Dermis microvascular lymphatic vessel endothelial cell (primary cell): ENCODE measurements around the gene SERPINA3. TPM values are rescaled to one million over a fixed set of nuclear protein-coding genes. Genes with fewer than 3 reads are reported as not detected.
A peak's percentile ranks its signal among the peaks of the same experiment; 100 is the strongest.
"Not testable (repeated sequence)": the region's sequence is repeated elsewhere in the genome, so short reads cannot be mapped to it uniquely, and the experiment has no call there.

Experiments
- DNase-seq, 2 donors: peaks; one replicate each; pipeline versions ENCODE4 v3.0.0 to v3.0.0-alpha.2; 2010; ENCODE audit warnings: low read depth in 2 of 2
- total RNA-seq: library from RNA; depleted of rRNA; stranded (reverse); fragments of >200 nt; gene quantifications from 2 replicates; pipeline ENCODE4 v1.2.1, GENCODE V29; 2014

Gene SERPINA3
- total RNA-seq, 1 donor from 2014 or later = under 0.01 TPM

DNA sequence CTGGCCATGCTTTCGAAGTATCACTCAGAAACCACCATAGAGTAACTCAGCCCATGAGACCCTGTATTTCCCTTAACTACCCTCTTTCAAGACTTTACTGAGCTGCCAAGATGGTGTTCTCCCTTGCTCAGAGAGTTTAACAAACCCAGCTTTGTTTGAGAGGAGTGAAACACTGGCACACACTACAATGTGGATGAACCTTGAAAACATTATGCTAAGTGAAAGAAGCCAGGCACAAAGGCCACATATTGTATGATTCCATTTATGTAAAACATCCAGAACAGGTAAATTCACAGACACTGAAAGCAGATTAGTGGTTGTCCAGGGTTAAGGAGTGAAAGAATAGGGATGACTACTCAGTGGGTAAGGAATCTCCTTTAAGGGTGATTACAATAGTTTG lies 18.9 kb downstream of the SERPINA3 start:
- no peak for DNase-seq

GRCh38 chr14:94631536-94632304 lies 19.5 kb downstream of the SERPINA3 start:
- DNase-seq = no peak

DNA sequence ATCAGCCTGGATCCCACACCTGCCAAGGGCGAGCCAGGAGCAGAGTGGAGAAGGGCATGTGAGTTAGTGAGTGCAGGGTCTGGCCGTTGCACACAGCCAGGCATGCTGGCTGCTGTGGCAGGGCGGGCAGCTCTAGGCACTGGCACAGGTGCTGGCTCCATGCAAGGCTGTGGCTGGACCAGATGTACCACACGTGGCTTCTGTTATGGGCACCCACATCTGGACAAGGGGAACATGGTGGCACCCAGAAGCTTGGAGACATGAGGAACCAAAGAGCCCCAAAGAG lies 20.1 kb downstream of the SERPINA3 start:
- no peak for DNase-seq

DNA sequence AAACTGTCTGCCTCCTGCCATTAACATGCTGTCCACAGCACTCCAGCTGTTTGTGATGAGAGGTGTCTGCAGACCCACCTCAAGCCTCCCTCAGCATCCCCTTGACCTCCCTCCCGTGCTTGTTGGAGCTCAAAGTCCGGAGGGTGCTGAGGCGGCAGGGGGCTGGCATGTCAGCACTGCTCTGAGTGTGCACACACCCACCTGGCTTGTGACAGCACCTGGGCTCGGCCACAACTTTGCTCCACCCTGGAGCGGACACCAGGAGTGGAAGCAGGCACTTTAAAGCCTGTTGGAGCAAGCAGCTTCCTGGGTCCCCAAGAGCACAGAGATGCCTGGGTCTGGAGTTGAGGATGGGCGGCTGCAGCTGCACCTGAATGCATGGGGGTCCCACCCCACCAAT lies 20.9 kb downstream of the SERPINA3 start:
- DNase-seq = no peak

GRCh38 chr14:94635154-94635553 lies 23.0 kb downstream of the SERPINA3 start:
- no peak for DNase-seq

DNA sequence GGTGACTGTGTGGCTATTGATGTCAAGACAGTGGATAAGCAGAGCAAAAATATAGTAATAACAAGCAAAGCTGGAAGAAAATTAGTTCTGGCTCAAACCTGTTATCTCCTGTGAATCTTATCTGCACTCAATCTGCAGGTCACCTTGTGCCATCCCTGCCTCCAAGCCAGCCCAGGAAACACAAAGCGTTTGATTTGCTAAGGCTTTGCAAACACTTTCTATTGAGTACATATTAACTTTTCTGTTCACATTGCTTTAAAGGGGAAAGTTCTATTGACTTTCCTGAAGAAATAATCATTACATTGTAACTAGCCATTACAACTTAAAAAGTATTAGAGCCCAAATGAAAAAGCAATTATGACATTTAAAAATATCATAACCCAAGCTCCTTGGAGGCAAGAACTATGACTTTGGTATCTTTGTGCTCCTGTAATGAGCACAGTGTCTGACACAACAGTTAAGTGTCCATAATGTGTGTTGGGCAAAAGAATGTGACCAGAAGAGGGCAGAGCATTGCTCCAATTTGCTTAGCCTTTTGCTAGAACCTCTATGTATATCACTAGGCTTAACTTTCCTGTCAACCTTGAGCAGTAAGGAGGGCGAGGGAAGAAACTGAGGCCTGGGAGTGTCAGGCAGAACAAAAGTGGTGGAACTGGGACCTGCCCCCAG lies 24.7 kb downstream of the SERPINA3 start:
- DNase-seq = peak in 1 of 2 donors; percentile 23

DNA sequence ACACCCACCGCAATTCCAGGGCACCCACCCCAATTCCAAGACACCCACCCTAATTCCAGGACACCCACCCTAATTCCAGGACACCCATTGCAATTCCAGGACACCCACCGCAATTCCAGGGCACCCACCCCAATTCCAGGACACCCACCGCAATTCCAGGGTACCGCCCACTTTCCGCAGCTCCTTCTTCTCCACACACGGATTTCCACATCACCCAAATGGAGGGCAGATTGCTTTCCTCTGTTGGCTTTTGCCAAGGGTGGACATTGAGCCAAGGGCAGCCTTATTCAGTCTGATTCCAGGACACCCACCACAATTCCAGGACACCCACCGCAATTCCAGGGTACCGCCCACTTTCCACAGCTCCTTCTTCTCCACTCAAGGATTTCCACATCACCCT lies 25.6 kb downstream of the SERPINA3 start:
- DNase-seq = not testable (repeated sequence)

- no peak for DNase-seq
Observed at GRCh38 chr14:94638339-94638738, 26.1 kb downstream of the SERPINA3 start.

- no peak for DNase-seq
Observed at GRCh38 chr14:94638961-94639817, 27.0 kb downstream of the SERPINA3 start.

DNA sequence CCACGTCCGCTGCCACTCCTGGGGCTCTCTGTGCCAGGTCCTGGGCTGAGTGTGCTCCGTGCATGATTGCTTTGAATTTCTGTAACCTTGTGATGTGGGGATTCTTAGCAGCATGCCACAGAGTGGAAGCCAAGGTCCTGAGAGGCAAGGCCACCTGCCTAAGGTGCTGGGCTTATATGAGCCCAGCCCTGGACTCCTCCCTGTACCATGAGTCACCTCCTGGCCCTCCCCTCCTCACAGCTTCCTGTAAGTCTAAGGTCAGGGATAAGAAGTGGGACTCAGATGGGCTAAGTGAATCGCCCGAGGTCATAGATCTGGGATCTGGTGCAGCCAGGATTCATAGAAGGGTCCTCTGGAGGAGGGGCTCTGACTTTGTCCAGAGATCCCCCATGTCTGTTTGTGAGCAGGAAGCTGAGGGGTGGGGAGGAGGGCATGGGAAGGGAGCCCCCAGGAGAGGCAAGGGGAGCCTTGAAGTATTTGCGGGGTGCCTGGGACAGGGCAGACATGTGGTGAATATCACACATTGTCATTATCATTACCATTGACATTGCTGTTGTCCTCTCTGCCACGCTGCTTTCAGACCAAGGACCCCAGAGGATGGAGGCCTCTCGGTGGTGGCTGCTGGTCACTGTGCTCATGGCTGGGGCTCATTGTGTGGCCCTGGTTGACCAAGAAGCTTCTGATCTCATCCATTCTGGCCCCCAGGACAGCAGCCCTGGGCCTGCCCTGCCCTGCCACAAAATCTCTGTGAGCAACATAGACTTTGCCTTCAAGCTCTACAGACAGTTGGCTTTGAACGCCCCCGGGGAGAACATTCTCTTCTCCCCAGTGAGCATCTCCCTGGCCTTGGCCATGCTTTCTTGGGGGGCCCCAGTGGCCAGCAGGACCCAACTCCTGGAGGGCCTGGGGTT lies 28.8 kb downstream of the SERPINA3 start:
- no peak for DNase-seq

- DNase-seq = no peak
Observed at GRCh38 chr14:94641632-94641955, 29.4 kb downstream of the SERPINA3 start.

GRCh38 chr14:94643316-94644101 lies 31.3 kb downstream of the SERPINA3 start:
- no peak for DNase-seq

- no peak for DNase-seq
Observed at GRCh38 chr14:94644102-94644535, 31.9 kb downstream of the SERPINA3 start.

DNA sequence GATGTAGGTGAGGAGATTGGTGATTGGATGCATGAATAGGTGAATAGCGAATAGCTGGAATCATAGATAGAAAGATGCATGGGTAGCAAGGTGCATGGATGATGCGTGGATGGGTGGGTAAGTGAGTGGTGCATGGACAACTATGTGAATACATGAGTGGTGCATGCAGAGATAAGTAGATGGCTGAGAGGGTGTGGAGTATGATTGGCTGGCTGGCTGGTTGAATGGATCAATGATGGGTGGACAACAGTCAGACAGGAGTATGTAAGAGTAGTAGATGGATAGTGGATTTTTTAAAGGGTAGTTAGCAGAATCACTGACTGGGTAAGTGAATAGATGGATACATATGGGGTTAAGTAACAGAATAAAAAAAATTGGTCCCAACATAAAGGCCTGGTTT lies 33.9 kb downstream of the SERPINA3 start:
- no peak for DNase-seq

DNA sequence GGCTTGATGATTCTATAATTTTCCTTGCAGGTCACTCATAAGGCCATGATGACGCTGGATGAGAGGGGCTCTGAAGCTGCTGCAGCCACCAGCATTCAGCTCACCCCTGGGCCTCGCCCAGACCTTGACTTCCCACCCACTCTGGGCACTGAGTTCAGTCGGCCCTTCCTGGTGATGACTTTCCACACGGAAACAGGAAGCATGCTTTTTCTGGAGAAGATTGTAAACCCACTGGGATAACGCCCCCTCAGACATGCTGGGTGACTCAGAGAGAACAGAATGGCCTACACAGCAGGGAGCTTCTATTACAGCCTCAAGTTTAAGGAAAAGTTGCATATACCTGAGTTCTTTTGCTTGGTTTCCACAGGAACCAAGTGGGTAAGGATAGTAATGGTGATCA lies 34.3 kb downstream of the SERPINA3 start:
- peak in 1 of 2 donors; percentile 32 for DNase-seq

DNA sequence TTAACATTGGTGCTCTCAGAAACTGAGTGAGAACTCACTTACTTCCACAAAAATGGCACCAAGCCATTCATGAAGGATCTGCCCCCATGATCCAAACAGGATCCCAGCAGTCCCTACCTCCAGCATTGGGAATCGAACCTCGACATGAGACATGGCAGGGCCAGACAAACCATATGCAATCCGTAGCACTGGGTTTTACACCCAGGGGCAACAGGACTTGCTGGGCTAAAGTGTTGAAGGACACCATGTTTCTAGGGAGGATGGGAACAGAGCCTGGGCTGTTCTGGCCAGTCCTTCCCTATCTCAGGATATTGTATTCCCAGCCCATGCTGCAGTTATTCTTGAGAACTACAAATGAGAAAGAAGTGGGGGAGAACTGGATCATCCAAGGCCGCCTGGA lies 36.6 kb downstream of the SERPINA3 start:
- no peak for DNase-seq

DNA sequence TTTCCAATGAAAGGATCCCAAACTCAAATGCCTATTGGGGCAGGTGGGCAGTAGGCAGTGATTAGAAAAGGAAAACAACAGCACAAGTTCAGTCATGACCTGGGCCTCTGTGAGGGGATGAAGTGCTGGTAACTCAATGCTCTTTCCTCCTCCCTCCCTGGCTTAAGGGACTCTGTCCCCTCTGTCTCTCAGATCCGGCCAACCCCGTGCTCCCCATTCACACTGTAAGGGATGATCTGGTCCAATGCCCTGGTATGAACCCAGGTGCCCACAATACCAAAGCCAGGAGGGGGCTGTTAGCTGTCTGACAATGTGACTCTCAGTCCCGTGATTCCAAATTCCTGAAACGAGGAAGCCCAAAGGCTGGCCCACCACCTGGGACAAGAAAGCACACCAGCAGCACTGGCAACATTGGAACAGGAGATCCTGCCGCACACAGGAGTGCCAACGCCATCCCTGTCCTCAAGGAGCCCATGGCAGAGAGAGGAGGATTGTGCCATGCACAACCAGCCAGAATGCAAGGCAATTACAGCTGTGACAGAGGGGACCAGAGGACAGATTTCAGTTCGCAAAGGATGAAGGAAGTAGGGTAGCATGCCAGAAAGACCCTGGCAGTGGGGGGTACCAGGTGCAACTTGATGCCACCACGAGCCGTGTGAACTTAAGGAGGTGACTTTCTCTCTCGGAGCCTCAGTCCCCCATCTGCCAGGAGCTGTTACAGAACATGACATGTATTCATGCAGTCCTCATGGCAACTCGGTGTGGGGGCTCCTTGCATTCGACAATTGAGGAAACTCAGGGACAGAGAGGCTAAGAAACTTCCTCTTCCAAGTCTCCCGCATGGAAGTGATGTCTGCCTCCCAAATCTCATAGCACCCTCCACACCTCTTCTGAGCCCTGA lies 37.6 kb downstream of the SERPINA3 start:
- no peak for DNase-seq

GRCh38 chr14:94650444-94650775 lies 38.2 kb downstream of the SERPINA3 start:
- no peak for DNase-seq
